ENCODE measurements around the gene PRPF38A.
A peak's percentile ranks its signal among the peaks of the same experiment; 100 is the strongest.

GRCh38 chr1:52365071-52365745 is 39.2 kb upstream of the PRPF38A start:
- no peak for TF ChIP-seq RFX5 (IDR thresholded peaks at IDR 0.05; ENCODE audit: low read depth, low read length)
- TF ChIP-seq CTCF (conservative IDR thresholded peaks at IDR 0.05; ENCODE audit: low read depth, low read length) = no peak
- TF ChIP-seq POLR2A (IDR thresholded peaks at IDR 0.05; ENCODE audit: low read depth, low read length) = peak; percentile 69; the same call in 1 of the 2 replicates
- TF ChIP-seq BHLHE40 (IDR thresholded peaks at IDR 0.05; ENCODE audit: low read depth, low read length) = no peak
- no peak for TF ChIP-seq USF2 (IDR thresholded peaks at IDR 0.05; ENCODE audit: low read depth, low read length)
